CD4-positive, alpha-beta T cell (primary cell): ENCODE data around the gene VAV2. TPM values are rescaled to one million over a fixed set of nuclear protein-coding genes. Genes with fewer than 3 reads are reported as not detected.

Source experiments
- ATAC-seq: fragments of 200-7000 bp; cut with Tn5 transposase; one replicate; pipeline ENCODE4 v1.10.0; 2022; ENCODE audit warnings: mild to moderate bottlenecking; ENCODE audit not compliant: poor library complexity
- CTCF ChIA-PET: fragments of 350-600 bp; sonication (Branson Sonifier 250); formaldehyde crosslinking; loops from one replicate; lab custom pipeline; 2021; ENCODE audit warnings: antibody characterized with exemption, inconsistent platforms; lab: Charles Lee
- POLR2A ChIA-PET: fragments of 350-600 bp; sonication (Branson Sonifier 250); formaldehyde crosslinking; loops from one replicate; lab custom pipeline; 2021; ENCODE audit warnings: antibody characterized with exemption, inconsistent platforms; lab: Charles Lee
- DNase-seq, 14 experiments: peaks; one replicate each; pipeline ENCODE4 v3.0.0-alpha.2; 2013 to 2020; ENCODE audit warnings: mixed read lengths in 2 of 14
- H3K27ac ChIP-seq, 2 donors: one replicate each; pipeline versions ENCODE4 v1.5.1 to v1.7.0; 2013; ENCODE audit warnings: low read length in 2 of 2, low read depth in 1 of 2, mild to moderate bottlenecking in 1 of 2
- H3K27me3 ChIP-seq, 2 experiments: 1 replicate in 1 of 2; 2 replicates in 1 of 2; pipeline versions ENCODE4 v1.6.1 to v1.7.0; 2013; ENCODE audit warnings: low read length in 2 of 2, control low read depth in 1 of 2, mild to moderate bottlenecking in 1 of 2, moderate library complexity in 1 of 2; ENCODE audit not compliant: insufficient read depth in 2 of 2, control insufficient read depth in 1 of 2
- H3K36me3 ChIP-seq: one replicate; pipeline ENCODE4 v1.6.1; 2013; ENCODE audit warnings: low read length, control low read depth; ENCODE audit not compliant: insufficient read depth
- H3K4me1 ChIP-seq: one replicate; pipeline ENCODE4 v1.6.1; 2013; ENCODE audit warnings: low read length, control low read depth; ENCODE audit not compliant: insufficient read depth
- H3K4me3 ChIP-seq: one replicate; pipeline ENCODE4 v1.5.1; 2013; ENCODE audit warnings: mild to moderate bottlenecking, low read length, moderate library complexity
- H3K9me3 ChIP-seq, 2 experiments: 1 replicate in 1 of 2; 2 replicates in 1 of 2; pipeline versions ENCODE4 v1.6.1 to v1.7.0; 2013; ENCODE audit warnings: low read length in 2 of 2, mild to moderate bottlenecking in 2 of 2, control low read depth in 1 of 2, moderate library complexity in 1 of 2; ENCODE audit not compliant: control insufficient read depth in 1 of 2, insufficient read depth in 1 of 2
- H3K27ac Mint-ChIP-seq: one replicate; pipeline ENCODE4 v1.8.0; 2020; ENCODE audit warnings: mixed read lengths
- H3K27me3 Mint-ChIP-seq: one replicate; pipeline ENCODE4 v1.8.0; 2021; ENCODE audit warnings: mixed read lengths
- H3K36me3 Mint-ChIP-seq: one replicate; pipeline ENCODE4 v1.8.0; 2021; ENCODE audit warnings: low read depth, mixed read lengths
- H3K4me1 Mint-ChIP-seq: one replicate; pipeline ENCODE4 v1.8.0; 2021; ENCODE audit warnings: low read depth, mixed read lengths
- H3K4me3 Mint-ChIP-seq: one replicate; pipeline ENCODE4 v1.8.0; 2020; ENCODE audit warnings: mild to moderate bottlenecking, mixed read lengths
- H3K9me3 Mint-ChIP-seq: one replicate; pipeline ENCODE4 v1.8.0; 2020; ENCODE audit warnings: mixed read lengths
- intact Hi-C, 2 experiments: fragments of 100-400 bp; cut with DNase I in 1 of 2; cut with micrococcal nuclease in 1 of 2; formaldehyde crosslinking; loops; one replicate each; pipeline versions ENCODE4 v1.15.1 to v1.9.0; 2023 to 2025; cut with DNase I, micrococcal nuclease
- total RNA-seq, 174 experiments: library from RNA in 2 of 174; stranded (reverse) in 2 of 174; gene quantifications; one replicate each; pipeline ENCODE4 v1.2.3 and lab custom pipeline; 2021 to 2026
- TF ChIP-seq, protein P1 (sequence below): fragments of 200-600 bp; IDR thresholded peaks from one replicate; pipeline ENCODE4 v1.8.0; 2022; ENCODE audit warnings: antibody characterized with exemption, mild to moderate bottlenecking

The VAV2 gene
- total RNA-seq, 2 experiments from 2014 or later, result 1.6 to 1.7 TPM

DNA sequence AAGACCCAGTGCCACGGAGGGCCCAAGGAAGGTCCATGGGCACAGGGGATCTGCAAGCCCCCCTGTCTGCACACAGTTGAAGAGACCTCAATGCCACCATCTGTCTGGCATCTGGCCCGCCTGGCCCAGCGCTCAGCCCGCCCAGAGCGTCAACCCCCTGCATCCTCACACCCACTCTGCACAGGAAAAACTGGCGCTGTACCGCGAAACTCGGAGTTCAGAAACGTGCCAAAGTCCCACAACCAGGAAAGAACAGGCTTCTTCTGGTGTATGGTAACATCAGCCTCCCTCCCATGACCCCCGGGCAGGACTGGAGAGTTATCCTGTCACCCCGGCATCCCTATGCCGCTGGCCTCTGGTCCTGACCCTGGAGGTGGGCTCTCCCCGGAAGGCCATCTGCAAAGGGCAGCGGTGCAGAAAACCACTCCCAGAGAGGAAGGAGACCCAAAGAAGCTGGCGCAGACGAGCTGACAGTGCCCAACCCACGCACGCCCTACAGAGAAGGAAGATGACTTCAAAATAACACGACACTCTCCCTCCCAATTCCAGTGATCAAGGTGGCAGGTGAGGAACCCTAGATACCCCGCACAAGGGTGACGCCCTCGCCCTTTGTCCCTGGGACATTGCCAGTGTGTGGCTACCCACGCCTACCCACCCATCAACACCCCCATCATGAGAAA, 18.9 kb downstream of the VAV2 start:
- Mint-ChIP-seq H3K4me3 (no peak overlapping the region), H3K4me1 (no peaks in the 10 kb centered on the region), H3K9me3 (no peaks in the 10 kb centered on the region), H3K27ac (no peak overlapping the region), H3K36me3 (no peaks in the 10 kb centered on the region), H3K27me3 (no peaks in the 10 kb centered on the region)
- no peak overlapping the region for H3K27ac ChIP-seq
- no peaks in the 10 kb centered on the region for H3K36me3 ChIP-seq
- H3K9me3 ChIP-seq, result no peaks in the 10 kb centered on the region
- no peaks in the 10 kb centered on the region for H3K4me1 ChIP-seq
- no peaks in the 10 kb centered on the region for H3K27me3 ChIP-seq
- ChIA-PET POLR2A (no interaction called here), CTCF (no interaction called here)
- ATAC-seq (no peak), DNase-seq (no peak)
- H3K4me3 ChIP-seq, result no peak overlapping the region
- intact Hi-C loops, result no loop called here
- TF ChIP-seq, protein P1, sequence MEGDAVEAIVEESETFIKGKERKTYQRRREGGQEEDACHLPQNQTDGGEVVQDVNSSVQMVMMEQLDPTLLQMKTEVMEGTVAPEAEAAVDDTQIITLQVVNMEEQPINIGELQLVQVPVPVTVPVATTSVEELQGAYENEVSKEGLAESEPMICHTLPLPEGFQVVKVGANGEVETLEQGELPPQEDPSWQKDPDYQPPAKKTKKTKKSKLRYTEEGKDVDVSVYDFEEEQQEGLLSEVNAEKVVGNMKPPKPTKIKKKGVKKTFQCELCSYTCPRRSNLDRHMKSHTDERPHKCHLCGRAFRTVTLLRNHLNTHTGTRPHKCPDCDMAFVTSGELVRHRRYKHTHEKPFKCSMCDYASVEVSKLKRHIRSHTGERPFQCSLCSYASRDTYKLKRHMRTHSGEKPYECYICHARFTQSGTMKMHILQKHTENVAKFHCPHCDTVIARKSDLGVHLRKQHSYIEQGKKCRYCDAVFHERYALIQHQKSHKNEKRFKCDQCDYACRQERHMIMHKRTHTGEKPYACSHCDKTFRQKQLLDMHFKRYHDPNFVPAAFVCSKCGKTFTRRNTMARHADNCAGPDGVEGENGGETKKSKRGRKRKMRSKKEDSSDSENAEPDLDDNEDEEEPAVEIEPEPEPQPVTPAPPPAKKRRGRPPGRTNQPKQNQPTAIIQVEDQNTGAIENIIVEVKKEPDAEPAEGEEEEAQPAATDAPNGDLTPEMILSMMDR, result no peak

DNA sequence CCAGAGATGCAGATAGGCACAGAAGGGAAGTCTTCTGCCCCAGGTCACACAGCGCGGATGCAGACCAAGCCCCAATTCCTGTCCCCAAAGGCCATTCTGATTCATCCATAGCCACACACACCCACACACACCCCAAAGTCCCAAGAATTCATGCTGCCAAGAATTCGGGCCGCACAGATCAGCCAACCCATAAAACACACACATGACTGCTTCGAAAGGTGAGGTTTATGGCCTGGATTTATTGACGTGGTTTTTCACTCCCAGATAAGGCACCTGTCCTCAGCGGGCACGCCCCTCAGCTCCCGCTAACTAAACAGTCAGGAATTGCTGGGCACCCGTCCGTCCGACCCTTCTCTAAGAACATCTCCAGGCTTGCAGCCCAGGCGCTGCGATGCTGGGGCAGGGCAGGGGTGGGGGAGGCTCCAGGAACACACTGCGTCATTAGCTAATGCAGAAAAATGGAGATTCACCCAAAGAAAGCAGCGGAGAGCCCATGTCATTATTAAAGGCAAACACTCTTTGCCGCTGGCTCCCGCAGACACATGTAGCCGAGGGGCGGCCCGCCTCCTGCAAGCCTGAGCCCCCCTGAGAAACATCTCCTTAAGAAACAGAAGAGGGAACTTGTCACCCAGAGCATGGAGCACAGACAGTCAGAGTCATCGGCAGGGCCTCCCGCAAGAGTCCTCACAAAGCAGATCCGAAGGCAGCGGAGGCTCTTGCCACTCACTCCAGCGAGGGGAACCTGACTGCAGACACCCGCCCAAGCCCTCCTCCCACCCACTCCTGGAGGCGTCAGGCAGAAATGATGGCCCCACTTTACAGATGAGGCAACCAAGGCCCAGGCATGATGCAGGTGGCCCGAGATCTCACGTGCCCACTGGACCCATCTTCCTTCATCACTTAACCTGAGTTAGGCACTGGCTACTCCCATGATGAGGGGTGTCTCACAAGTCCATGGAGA, 19.9 kb downstream of the VAV2 start:
- POLR2A ChIA-PET, result no interaction called here

DNA sequence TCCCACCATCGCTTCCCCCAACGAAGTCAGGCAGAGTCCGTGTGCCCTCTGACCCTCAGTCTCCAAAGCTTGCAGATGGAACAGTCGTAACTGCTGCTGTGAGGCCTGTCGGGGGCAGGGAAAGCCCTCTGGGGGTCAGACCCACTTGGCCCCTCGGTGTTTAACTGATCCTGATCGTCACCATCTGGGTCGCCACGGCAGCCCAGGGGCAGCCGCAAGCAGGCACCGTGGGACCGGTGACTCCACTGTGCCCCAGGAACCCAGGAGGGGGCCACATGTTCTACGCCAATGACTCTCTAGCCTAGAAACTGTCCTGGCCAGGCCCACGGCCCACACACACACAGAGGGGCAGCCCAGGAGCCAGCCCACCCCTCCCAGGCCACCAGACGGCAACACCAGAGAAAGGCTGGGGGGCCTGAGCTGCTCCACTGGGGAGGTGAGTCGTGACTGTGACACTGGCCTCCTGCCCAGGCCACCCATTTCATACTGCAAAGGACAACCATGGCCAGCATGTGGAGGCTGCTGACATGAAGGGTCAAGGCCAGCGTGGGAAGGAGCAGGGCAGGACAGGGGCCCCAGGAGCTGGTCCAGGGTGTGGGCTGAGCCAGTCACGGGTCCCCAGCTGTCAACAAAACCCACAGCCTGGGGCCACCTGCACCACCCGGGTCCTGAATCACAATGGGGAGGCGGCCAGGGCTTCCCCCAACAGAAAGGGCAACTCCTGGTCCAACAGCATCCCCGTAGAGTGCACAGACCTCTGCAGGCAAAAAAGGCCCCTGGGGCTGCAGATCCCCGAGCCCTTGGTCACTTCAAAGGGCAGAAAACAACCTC, 20.8 kb downstream of the VAV2 start:
- CTCF ChIA-PET, result no interaction called here
- no peak for DNase-seq

More for the DNA sequence above, 19.9 kb downstream of the VAV2 start:
- no peak overlapping the region for H3K27ac Mint-ChIP-seq
- intact Hi-C loops, result no loop called here
- ATAC-seq (no peak), DNase-seq (no peak)
- no peak overlapping the region for H3K4me3 Mint-ChIP-seq
- Histone ChIP-seq H3K4me1 (no peaks in the 10 kb centered on the region), H3K27me3 (no peaks in the 10 kb centered on the region), H3K27ac (no peak overlapping the region), H3K4me3 (no peak overlapping the region), H3K9me3 (no peaks in the 10 kb centered on the region), H3K36me3 (no peaks in the 10 kb centered on the region)
- no peaks in the 10 kb centered on the region for H3K27me3 Mint-ChIP-seq
- TF ChIP-seq, protein P1, result no peak
- H3K9me3 Mint-ChIP-seq, result no peaks in the 10 kb centered on the region
- no peaks in the 10 kb centered on the region for H3K4me1 Mint-ChIP-seq
- CTCF ChIA-PET, result no interaction called here
- no peaks in the 10 kb centered on the region for H3K36me3 Mint-ChIP-seq

More for the DNA sequence above, 20.8 kb downstream of the VAV2 start:
- H3K9me3 Mint-ChIP-seq, result no peaks in the 10 kb centered on the region
- no peak overlapping the region for H3K4me3 Mint-ChIP-seq
- Histone ChIP-seq H3K4me1 (no peaks in the 10 kb centered on the region), H3K27ac (no peak overlapping the region), H3K4me3 (no peak overlapping the region), H3K36me3 (no peaks in the 10 kb centered on the region), H3K9me3 (no peaks in the 10 kb centered on the region), H3K27me3 (no peaks in the 10 kb centered on the region)
- ATAC-seq, result no peak
- no peaks in the 10 kb centered on the region for H3K36me3 Mint-ChIP-seq
- no peaks in the 10 kb centered on the region for H3K4me1 Mint-ChIP-seq
- TF ChIP-seq, protein P1, result no peak
- no peaks in the 10 kb centered on the region for H3K27me3 Mint-ChIP-seq
- intact Hi-C loops, result no loop called here
- POLR2A ChIA-PET, result no interaction called here
- H3K27ac Mint-ChIP-seq, result no peak overlapping the region
